SK-N-SH (cell line): ENCODE measurements around the gene CPLX3. TPM values are rescaled to one million over a fixed set of nuclear protein-coding genes. Genes with fewer than 3 reads are reported as not detected.

Source experiments
- CTCF ChIA-PET: fragments of 300-600, 350-600 bp; formaldehyde crosslinking; extraction: SDS; loops from one replicate; lab custom pipeline; 2021; lab: Yijun Ruan, JAX
- POLR2A ChIA-PET: fragments of 350-600 bp; sonication (Branson Sonifier 250); formaldehyde crosslinking; extraction: SDS; loops from one replicate; lab custom pipeline; 2020; ENCODE audit warnings: antibody characterized with exemption, inconsistent platforms; lab: Yijun Ruan, JAX
- DNase-seq: peaks from one replicate; pipeline ENCODE4 v3.0.0; 2012
- H2AFZ ChIP-seq: fragments of 200-600 bp; sonication (generic); 2 replicates; pipeline ENCODE4 v1.8.1; 2016; ENCODE audit warnings: antibody characterized with exemption, mild to moderate bottlenecking, low read depth
- H3F3A ChIP-seq: fragments of 200-600 bp; sonication (generic); replicated peaks from 2 replicates; pipeline ENCODE3; 2016; ENCODE audit warnings: antibody characterized with exemption, mild to moderate bottlenecking; ENCODE audit not compliant: insufficient read depth
- H3K27ac ChIP-seq, 2 experiments: fragments of 200-500 bp in 1 of 2; fragments of 200-600 bp in 1 of 2; sonication (Bioruptor generic) in 1 of 2; sonication (generic), shearing (Covaris generic) in 1 of 2; 2 replicates each; pipeline versions ENCODE4 v1.5.1 to v1.6.1; 2014 to 2016; ENCODE audit warnings: low read depth in 2 of 2, inconsistent platforms in 1 of 2, low read length in 1 of 2, mild to moderate bottlenecking in 1 of 2, mixed read lengths in 1 of 2
- H3K27me3 ChIP-seq: fragments of 200-600 bp; sonication (generic), shearing (Covaris generic); 2 replicates; pipeline ENCODE4 v1.6.1; 2016; ENCODE audit warnings: mixed run types; ENCODE audit not compliant: insufficient read depth
- H3K36me3 ChIP-seq, 2 experiments: fragments of 200-500 bp in 1 of 2; fragments of 200-600 bp in 1 of 2; sonication (Bioruptor generic) in 1 of 2; sonication (generic) in 1 of 2; replicated peaks in 1 of 2; 2 replicates each; pipeline versions ENCODE3 to v1.5.1; 2014 to 2016; ENCODE audit warnings: low read length in 1 of 2, mild to moderate bottlenecking in 1 of 2; ENCODE audit not compliant: insufficient read depth in 2 of 2, control insufficient read depth in 1 of 2
- H3K4me1 ChIP-seq, 2 experiments: fragments of 200-500 bp in 1 of 2; fragments of 200-600 bp in 1 of 2; sonication (Bioruptor generic) in 1 of 2; sonication (generic), shearing (Covaris generic) in 1 of 2; 2 replicates each; pipeline versions ENCODE4 v1.5.1 to v1.6.1; 2014 to 2016; ENCODE audit warnings: low read depth in 1 of 2, low read length in 1 of 2, mixed run types in 1 of 2; ENCODE audit not compliant: insufficient read depth in 2 of 2, control insufficient read depth in 1 of 2
- H3K4me2 ChIP-seq: fragments of 200-600 bp; sonication (generic), shearing (Covaris generic); 2 replicates; pipeline ENCODE4 v1.6.1; 2017; ENCODE audit warnings: mixed run types
- H3K4me3 ChIP-seq, 2 experiments: fragments of 200-500 bp in 1 of 2; fragments of 200-600 bp in 1 of 2; sonication (Bioruptor generic) in 1 of 2; sonication (generic), shearing (Covaris generic) in 1 of 2; 2 replicates each; pipeline versions ENCODE4 v1.5.1 to v1.8.1; 2014 to 2016; ENCODE audit warnings: low read depth in 2 of 2, inconsistent platforms in 1 of 2, low read length in 1 of 2, mild to moderate bottlenecking in 1 of 2, mixed read lengths in 1 of 2, moderate library complexity in 1 of 2
- H3K79me2 ChIP-seq: fragments of 200-600 bp; sonication (generic); 2 replicates; pipeline ENCODE4 v1.8.1; 2017; ENCODE audit warnings: mild to moderate bottlenecking; ENCODE audit not compliant: insufficient read depth
- H3K9ac ChIP-seq: fragments of 200-600 bp; sonication (generic); 2 replicates; pipeline ENCODE4 v1.6.1; 2017; ENCODE audit warnings: mixed run types
- H3K9me2 ChIP-seq: fragments of 200-600 bp; sonication (generic); 2 replicates; pipeline ENCODE4 v1.6.1; 2017; ENCODE audit warnings: mixed run types
- H3K9me3 ChIP-seq: fragments of 200-600 bp; sonication (generic); 2 replicates; pipeline ENCODE4 v1.6.1; 2017; ENCODE audit warnings: mixed run types, mild to moderate bottlenecking, moderate library complexity
- H4K20me1 ChIP-seq: fragments of 200-600 bp; sonication (generic); 2 replicates; pipeline ENCODE4 v1.6.1; 2017; ENCODE audit warnings: mild to moderate bottlenecking, mixed run types; ENCODE audit not compliant: insufficient read depth
- CHD2 ChIP-seq: fragments of 150-350 bp; IDR thresholded peaks from 2 replicates; pipeline ENCODE4 v1.6.1; 2018; ENCODE audit warnings: low read length; ENCODE audit not compliant: partially characterized antibody
- CTCF ChIP-seq: fragments of 200-600 bp; sonication (generic); IDR thresholded peaks from 2 replicates; pipeline ENCODE4 v1.6.1; 2017; ENCODE audit warnings: antibody characterized with exemption, mild to moderate bottlenecking, moderate library complexity
- FOSL2 ChIP-seq: IDR thresholded peaks from 2 replicates; pipeline ENCODE4 v1.4.0; 2012; ENCODE audit warnings: low read depth, mild to moderate bottlenecking, moderate library complexity, borderline replicate concordance
- GABPA ChIP-seq: IDR thresholded peaks from 2 replicates; pipeline ENCODE4 v1.4.0; 2012; ENCODE audit warnings: low read depth, mild to moderate bottlenecking
- MEF2A ChIP-seq: IDR thresholded peaks from 2 replicates; pipeline ENCODE4 v1.4.0; 2012; ENCODE audit warnings: low read depth, borderline replicate concordance
- NFIC ChIP-seq: IDR thresholded peaks from 2 replicates; pipeline ENCODE4 v1.4.0; 2012; ENCODE audit warnings: borderline replicate concordance
- NRF1 ChIP-seq: IDR thresholded peaks from 2 replicates; pipeline ENCODE4 v1.6.1; 2012; ENCODE audit warnings: low read depth, mild to moderate bottlenecking, low read length
- POLR2AphosphoS5 ChIP-seq: IDR thresholded peaks from 2 replicates; pipeline ENCODE4 v1.6.1; 2012; ENCODE audit warnings: low read depth, low read length
- RAD21 ChIP-seq: IDR thresholded peaks from 2 replicates; pipeline ENCODE4 v1.6.1; 2012; ENCODE audit warnings: mild to moderate bottlenecking, low read length
- RFX5 ChIP-seq: IDR thresholded peaks from 2 replicates; pipeline ENCODE4 v1.6.1; 2012; ENCODE audit warnings: mild to moderate bottlenecking, improper control_type of control experiment, low read length
- SIN3A ChIP-seq: IDR thresholded peaks from 2 replicates; pipeline ENCODE4 v1.6.1; 2012; ENCODE audit warnings: low read depth, mild to moderate bottlenecking, low read length, moderate library complexity, borderline replicate concordance
- SMC3 ChIP-seq: IDR thresholded peaks from 2 replicates; pipeline ENCODE4 v1.6.1; 2012; ENCODE audit warnings: low read depth, low read length, improper control_type of control experiment
- TAF1 ChIP-seq: IDR thresholded peaks from 2 replicates; pipeline ENCODE4 v1.6.1; 2012; ENCODE audit warnings: low read depth, mild to moderate bottlenecking, low read length, moderate library complexity, borderline replicate concordance
- TCF12 ChIP-seq: IDR thresholded peaks from 2 replicates; pipeline ENCODE4 v1.4.0; 2012
- WGBS: methylation state at CpG from one replicate; pipeline ENCODE4 v1.1.6; 2017; ENCODE audit warnings: low lambda C conversion rate; 5-methylcytosine and 5-hydroxymethylcytosine counted together
- polyA plus RNA-seq, 3 experiments: library from polyadenylated mRNA; depleted of rRNA; stranded (reverse); fragments of >200 nt; gene quantifications; 2 replicates each; pipeline ENCODE4 v1.2.3, GENCODE V29; 2012
- TF ChIP-seq, protein P1 (sequence below): IDR thresholded peaks from 2 replicates; pipeline ENCODE4 v1.4.0; 2012; ENCODE audit warnings: low read depth
- TF ChIP-seq, protein P2 (sequence below): IDR thresholded peaks from 2 replicates; pipeline ENCODE4 v1.6.1; 2012; ENCODE audit warnings: mild to moderate bottlenecking, low read depth, low read length, moderate library complexity
- TF ChIP-seq, protein P3 (sequence below): IDR thresholded peaks from 2 replicates; pipeline ENCODE4 v1.4.0; 2012; ENCODE audit warnings: low read depth, borderline replicate concordance
- TF ChIP-seq, protein P4 (sequence below): fragments of 150-350 bp; IDR thresholded peaks from 2 replicates; pipeline ENCODE4 v1.6.1; 2017; ENCODE audit warnings: antibody characterized with exemption, low read length, low read depth, borderline replicate concordance

CPLX3 gene
- polyA plus RNA-seq, 1 of the 3 experiments (the other 2 are of a cell fraction) = not detected

DNA sequence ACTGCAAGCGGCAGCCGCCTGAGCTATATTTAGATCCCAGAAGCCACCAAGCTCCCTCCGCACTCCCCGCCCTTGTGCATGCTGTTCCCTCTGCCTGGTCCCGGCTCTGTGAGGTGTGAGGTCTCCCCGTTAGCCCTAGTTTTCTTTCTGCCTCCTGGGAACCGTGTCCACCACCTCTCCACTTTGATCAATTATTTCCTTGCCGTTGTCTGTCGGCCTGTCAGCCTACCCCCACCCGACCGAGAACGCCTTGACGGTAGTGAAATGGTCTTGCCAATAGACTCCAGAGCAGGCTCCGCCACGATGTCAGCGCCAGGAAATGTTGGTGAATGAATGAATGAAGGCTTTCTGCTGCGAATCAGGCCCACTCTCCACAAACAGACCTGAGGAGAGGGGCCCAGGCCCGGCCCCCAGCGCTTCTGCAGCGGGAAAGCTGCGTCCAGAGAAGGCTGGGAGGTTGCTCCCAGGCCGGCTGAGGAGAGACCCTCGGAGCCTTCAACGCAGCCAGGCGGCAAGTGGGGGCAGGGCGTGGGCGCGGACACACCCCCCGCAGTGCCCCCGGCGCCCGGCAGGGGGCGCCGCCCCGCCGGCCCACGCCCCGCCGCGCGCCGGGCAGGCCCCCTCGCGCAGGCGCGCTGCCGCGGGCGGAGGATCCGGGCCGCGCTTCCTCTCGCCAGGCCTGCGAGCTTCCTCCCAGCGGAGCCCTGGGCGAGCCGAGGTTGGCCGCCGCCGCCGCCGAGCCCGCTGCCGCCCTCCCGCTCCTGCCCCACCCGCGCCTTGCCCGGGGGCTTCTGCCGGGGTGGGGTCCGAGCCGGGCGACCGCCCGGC lies 44.8 kb upstream of the CPLX3 start, which contains the start of gene CSK:
CSK (plus strand) TSS at position 650 of the 828 bp plus-strand sequence. CDS start 16,218 bp downstream, outside the sequence.
- Histone ChIP-seq H3K27me3 (no peaks in the 10 kb centered on the region), H3K9me2 (no peaks in the 10 kb centered on the region), H4K20me1 (peaks cover 38% of the 10 kb centered on the region), H3K27ac (peak within 1 kb of the TSS in 1 of 2 experiments; percentile 76; a peak in 2 of 4 replicates), H3F3A (peaks cover 3% of the 10 kb centered on the region), H3K36me3 (peaks cover 0 to 10% of the 10 kb centered on the region in 2 experiments), H3K4me2 (peak within 1 kb of the TSS; percentile 100), H3K9ac (peak within 1 kb of the TSS; percentile 77), H2AFZ (peak within 1 kb of the TSS; percentile 96), H3K79me2 (peaks cover 43% of the 10 kb centered on the region), H3K4me3 (peak within 1 kb of the TSS; percentile 85 to 97), H3K9me3 (no peaks in the 10 kb centered on the region), H3K4me1 (peaks cover 10 to 46% of the 10 kb centered on the region in 2 experiments; a peak in 2 of 4 replicates)
- ChIA-PET CTCF (interaction anchor here (0.6 to 24.3 kb wide), 39 partner anchors 8 to 407 kb away, joined by 3 to 1109 read pairs (median 5); partner anchors contain the start of genes CLK3, COX5A, SCAMP5 and ULK3), POLR2A (interaction anchor here (1.0 to 1.2 kb wide), 2 partner anchors 10 to 169 kb away, joined by 4 to 6 read pairs; no protein-coding TSS in a partner anchor)
- TF ChIP-seq RAD21 = no peak
- TF ChIP-seq CHD2 = peak; percentile 56
- TF ChIP-seq, protein P1, sequence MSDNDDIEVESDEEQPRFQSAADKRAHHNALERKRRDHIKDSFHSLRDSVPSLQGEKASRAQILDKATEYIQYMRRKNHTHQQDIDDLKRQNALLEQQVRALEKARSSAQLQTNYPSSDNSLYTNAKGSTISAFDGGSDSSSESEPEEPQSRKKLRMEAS = peak; percentile 9; the same call in 1 of the 2 replicates
- TF ChIP-seq, protein P2, sequence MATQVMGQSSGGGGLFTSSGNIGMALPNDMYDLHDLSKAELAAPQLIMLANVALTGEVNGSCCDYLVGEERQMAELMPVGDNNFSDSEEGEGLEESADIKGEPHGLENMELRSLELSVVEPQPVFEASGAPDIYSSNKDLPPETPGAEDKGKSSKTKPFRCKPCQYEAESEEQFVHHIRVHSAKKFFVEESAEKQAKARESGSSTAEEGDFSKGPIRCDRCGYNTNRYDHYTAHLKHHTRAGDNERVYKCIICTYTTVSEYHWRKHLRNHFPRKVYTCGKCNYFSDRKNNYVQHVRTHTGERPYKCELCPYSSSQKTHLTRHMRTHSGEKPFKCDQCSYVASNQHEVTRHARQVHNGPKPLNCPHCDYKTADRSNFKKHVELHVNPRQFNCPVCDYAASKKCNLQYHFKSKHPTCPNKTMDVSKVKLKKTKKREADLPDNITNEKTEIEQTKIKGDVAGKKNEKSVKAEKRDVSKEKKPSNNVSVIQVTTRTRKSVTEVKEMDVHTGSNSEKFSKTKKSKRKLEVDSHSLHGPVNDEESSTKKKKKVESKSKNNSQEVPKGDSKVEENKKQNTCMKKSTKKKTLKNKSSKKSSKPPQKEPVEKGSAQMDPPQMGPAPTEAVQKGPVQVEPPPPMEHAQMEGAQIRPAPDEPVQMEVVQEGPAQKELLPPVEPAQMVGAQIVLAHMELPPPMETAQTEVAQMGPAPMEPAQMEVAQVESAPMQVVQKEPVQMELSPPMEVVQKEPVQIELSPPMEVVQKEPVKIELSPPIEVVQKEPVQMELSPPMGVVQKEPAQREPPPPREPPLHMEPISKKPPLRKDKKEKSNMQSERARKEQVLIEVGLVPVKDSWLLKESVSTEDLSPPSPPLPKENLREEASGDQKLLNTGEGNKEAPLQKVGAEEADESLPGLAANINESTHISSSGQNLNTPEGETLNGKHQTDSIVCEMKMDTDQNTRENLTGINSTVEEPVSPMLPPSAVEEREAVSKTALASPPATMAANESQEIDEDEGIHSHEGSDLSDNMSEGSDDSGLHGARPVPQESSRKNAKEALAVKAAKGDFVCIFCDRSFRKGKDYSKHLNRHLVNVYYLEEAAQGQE = no peak
- TF ChIP-seq TAF1 = no peak
- TF ChIP-seq SMC3 = peak; percentile 23; the same call in 1 of the 2 replicates
- TF ChIP-seq MEF2A = no peak
- TF ChIP-seq SIN3A = no peak
- TF ChIP-seq CTCF = peak; percentile 48
- no peak for TF ChIP-seq RFX5
- TF ChIP-seq TCF12 = no peak
- TF ChIP-seq, protein P3, sequence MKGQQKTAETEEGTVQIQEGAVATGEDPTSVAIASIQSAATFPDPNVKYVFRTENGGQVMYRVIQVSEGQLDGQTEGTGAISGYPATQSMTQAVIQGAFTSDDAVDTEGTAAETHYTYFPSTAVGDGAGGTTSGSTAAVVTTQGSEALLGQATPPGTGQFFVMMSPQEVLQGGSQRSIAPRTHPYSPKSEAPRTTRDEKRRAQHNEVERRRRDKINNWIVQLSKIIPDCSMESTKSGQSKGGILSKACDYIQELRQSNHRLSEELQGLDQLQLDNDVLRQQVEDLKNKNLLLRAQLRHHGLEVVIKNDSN = no peak
- TF ChIP-seq NFIC = no peak
- TF ChIP-seq NRF1 = peak; percentile 72
- no peak for TF ChIP-seq FOSL2
- TF ChIP-seq GABPA = peak; percentile 17; the same call in 1 of the 2 replicates
- TF ChIP-seq, protein P4, sequence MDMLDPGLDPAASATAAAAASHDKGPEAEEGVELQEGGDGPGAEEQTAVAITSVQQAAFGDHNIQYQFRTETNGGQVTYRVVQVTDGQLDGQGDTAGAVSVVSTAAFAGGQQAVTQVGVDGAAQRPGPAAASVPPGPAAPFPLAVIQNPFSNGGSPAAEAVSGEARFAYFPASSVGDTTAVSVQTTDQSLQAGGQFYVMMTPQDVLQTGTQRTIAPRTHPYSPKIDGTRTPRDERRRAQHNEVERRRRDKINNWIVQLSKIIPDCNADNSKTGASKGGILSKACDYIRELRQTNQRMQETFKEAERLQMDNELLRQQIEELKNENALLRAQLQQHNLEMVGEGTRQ = no peak
- TF ChIP-seq POLR2AphosphoS5 = peak; percentile 43; the same call in 1 of the 2 replicates
- peak; percentile 99 for DNase-seq
- WGBS = 8% methylated on average over 17 of the region's 74 CpGs
